ENCODE results near the gene WNT6.
"Not testable (repeated sequence)": the region's sequence is repeated elsewhere in the genome, so short reads cannot be mapped to it uniquely, and the experiment has no call there.

WNT6 gene

DNA sequence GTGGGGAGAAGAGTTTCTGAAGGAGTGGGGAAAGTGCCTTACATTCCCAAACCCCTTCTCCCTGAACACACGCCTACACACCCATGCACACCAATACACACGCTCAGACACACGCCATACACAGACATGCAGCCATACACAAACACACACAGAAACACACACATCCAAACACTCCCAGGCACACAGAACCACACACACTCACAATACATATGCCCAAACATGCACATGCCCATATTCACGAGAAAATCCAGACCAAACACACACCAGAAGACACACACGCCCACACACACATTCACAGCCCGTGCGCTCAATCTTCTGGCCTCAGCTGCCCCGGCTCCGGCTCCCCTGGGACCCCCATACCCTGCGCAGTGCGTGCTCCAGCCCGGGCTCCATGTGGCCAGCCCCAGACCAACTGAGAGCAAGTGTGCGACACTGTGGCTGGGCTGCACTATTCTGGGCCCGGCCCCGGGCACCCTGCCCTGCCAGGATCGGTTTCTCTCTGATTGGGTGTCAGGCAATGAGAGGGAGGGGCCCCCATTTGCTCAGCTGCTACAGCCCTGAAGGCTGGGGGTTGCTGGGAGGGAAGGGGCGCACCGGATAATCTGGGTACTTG, 28.1 kb upstream of the WNT6 start, which contains the start of gene PRKAG3:
Gene PRKAG3 (minus strand): TSS at position 426 of the 613 bp plus-strand sequence.
- DNase-seq: no peak

DNA sequence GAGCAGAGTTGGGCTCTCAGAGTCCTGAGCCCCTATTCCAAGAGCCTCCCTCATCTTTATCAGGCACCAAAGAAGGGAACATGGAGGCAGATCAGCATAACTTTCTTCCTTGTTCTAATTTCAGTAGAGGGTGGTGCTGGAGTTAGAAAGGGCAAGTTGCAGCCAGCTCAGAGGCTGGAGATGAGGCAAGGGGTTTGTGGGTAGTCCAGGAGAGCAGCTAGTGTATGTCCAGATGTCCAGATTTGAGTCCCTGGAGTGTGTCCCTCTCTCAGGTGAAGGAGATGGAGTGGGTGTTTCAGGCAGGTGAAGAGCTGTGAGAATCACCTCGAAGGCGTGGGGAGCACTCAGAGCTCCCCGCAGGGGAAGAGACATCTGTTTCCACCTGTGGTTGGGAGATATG, 27.5 kb upstream of the WNT6 start:
- no peak for DNase-seq

DNA sequence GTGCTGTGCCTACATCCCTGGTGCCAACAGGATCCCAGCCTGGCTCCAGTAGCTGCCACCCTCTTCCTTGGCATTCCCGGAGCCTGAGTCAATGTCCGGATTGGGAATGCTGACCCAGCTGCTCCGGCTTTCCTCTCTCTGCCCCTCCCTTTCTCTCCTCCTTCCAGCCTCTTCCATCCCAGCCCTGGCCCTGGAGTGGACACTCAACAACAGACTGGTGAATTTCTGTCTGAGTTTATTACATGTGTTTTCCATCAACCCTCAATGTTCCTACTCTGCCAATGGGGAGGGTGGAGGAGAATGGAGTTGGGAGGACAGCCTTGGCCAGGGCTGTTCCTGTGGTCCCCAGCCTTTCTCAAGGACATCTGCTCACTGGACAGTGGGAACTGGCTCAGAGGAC, 27.1 kb upstream of the WNT6 start:
- no peak for DNase-seq

DNA sequence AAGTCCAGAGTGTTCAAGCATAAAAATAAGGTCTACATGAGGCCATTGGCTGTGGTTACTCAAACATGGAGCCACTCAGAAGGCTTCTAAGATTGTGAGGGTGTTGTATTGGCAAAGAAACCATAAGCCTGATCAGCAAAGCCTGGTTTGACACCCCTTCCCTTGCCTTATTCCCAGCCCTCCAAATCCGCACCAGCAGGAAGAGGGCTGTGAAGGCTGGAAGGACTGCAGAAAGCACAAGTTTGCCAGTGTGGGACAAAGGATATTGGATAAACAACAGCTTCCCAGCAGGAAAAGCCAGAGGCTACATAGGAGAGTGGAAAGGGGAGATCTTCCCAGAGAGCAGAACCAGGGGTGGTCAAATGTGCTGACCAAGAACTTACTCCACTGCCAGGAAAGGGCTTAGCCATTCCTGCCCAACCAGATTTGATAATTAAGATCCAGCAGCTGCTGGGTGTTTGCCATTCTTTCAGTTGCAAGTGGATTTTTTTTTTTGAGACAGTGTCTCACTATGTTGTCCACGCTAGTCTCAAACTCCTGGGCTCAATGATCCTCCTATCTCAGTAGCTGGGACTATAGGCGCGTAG, 26.5 kb upstream of the WNT6 start:
- DNase-seq: no peak

DNA sequence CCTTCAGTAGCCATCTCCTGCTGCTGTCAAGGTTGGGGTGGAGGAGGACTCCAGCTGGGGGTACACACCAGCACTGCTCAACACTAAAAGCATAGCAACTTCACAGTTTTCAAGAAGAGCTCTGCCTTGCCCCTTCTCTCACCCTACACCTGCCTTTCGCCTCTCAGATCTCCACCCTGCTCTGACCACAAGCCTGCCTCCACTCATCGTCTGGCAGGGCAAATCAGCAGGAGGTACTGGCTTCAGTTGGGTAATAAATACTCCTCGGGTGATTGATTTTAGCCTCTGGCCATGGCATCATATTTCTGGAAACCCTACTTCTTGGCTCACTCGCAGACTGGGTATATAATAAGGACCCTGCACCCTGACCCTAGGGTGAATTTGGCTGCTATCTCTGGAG, 24.9 kb upstream of the WNT6 start:
- no peak for DNase-seq

DNA sequence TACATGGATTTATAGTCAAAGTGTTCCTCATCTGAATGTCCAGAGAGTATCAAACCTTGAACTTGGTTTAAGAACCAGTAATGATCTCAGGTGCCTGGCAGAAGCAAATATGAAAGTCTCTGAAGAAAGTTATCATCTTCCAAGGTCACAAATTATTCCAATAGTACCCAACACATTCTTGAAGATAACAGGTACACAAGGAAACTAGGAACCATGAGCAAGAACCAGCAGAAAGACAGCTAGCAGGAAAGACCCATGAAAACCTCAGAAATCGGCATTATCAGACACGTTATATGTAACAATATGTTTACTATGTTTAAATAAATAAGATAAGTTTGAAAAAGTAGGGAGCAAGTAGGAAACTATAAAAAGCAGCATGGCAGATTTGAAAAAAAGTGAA, 22.1 kb upstream of the WNT6 start:
- no peak for DNase-seq

DNA sequence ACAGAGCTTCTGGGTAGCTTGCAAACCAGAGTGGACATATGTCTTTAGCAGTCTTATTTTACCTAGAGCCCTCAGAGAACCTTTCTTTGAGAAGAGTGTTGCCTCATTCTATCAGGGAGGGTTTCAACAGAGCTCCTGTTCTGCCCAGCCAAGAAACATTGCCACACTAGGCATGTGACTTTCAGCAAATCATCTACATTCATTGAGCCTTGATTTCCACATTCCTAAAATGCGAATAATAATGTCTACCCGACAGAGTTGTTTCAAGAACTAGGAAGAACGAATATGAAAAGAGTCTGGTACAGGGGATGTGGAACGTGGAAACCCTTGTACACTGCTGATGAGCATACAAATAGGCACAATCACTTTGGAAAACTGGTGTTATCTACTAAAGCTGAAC, 20.2 kb upstream of the WNT6 start:
- no peak for DNase-seq

DNA sequence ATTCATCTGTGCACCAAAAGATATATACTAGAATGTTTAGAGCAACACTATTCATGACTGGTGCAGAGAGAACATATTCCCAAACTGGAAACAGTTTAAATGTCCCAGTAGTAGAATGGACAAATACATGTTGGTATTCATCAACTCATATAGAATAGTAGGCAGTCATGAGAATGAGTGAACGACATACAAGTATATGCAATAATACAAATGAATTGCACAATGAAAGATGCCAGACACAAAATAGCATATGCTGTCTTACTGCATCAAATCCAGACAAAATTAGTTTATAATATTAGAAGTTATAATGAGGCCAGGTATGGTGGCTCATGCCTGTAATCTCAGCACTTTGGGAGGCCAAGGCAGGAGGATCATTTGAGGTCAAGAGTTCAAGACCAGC, 19.7 kb upstream of the WNT6 start:
- no peak for DNase-seq

DNA sequence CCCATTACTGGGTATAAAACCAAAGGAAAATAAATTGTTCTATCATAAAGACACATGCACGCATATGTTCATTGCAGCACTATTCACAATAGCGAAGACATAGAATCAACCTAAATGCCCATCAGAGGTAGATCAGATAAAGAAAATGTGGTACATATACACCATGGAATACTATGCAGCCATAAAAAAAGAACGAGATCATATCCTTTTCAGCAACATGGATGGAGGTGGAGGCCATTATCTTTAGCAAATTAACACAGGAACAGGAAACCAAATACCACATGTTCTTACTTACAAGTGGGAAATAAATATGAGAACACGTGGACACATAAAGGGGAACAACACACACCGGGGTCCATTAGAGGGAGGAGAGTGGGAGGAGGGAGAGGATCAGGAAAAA, 15.3 kb upstream of the WNT6 start:
- not testable (repeated sequence) for DNase-seq

DNA sequence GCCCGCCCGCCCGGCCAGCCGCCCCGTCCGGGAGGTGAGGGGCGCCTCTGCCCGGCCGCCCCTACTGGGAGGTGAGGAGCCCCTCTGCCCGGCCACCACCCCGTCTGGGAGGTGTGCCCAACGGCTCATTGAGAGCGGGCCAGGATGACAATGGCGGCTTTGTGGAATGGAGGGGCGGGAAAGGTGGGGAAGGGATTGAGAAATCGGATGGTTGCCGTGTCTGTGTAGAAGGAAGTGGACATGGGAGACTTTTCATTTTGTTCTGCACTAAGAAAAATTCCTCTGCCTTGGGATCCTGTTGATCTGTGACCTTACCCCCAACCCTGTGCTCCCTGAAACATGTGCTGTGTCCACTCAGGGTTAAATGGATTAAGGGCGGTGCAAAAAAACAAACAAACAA, 12.6 kb upstream of the WNT6 start:
- DNase-seq: not testable (repeated sequence)

DNA sequence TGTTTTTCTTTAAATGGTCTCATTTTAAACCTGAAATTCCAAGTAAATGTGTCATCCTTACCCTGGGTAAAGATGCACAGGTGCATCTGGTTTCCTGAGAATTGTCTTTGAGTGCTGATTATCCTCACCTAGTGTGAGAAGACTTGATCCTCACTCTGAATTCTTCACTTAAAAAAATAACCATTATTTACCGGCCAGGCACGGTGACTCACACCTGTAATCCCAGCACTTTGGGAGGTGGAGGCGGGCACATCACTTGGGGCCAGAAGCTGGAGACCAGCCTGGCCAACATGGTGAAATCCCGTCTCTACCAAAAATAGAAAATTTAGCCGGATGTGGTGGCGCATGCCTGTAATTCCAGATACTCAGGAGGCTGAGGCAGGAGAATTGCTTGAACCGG, 9.9 kb upstream of the WNT6 start:
- DNase-seq: peak; percentile 13

DNA sequence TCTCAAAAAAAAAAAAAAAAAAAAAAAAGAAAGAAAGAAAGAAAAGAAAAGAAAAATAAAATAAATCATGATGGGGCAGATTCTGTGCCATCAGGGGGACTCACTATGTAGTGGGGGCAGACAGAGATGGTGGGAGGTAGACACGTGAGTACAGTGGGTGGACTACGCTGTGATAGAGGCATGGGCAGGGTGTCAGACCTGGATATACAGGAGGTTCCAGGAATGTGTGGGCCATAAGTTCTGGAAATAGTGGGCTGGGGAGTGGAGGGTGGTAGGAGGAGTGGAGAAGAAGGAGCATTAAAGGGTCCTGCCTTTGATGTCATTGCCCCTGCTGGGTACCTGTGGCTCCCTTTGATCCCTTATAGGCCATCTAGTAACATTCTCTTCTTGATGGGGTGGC, 8.8 kb upstream of the WNT6 start:
- DNase-seq: no peak

DNA sequence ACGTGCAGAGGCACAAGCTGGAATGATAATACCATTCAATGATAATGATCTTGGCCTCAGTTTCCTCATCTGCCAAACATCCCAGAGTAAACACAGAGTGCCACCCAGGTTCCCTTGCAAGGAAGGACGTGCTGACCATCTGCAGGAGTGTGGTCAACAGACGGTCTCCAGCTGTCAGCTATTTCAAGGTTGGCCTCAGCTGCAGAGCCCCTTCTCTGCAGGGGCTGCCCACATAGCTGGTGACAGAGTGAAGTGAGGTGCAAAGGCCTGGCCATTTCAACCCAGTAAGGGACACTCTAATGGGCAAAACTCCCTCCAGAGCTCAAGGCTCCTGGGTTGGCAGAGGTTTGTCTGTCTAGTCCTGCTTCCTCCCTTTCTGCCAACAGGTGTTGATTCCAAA, 8.3 kb upstream of the WNT6 start:
- DNase-seq: no peak

DNA sequence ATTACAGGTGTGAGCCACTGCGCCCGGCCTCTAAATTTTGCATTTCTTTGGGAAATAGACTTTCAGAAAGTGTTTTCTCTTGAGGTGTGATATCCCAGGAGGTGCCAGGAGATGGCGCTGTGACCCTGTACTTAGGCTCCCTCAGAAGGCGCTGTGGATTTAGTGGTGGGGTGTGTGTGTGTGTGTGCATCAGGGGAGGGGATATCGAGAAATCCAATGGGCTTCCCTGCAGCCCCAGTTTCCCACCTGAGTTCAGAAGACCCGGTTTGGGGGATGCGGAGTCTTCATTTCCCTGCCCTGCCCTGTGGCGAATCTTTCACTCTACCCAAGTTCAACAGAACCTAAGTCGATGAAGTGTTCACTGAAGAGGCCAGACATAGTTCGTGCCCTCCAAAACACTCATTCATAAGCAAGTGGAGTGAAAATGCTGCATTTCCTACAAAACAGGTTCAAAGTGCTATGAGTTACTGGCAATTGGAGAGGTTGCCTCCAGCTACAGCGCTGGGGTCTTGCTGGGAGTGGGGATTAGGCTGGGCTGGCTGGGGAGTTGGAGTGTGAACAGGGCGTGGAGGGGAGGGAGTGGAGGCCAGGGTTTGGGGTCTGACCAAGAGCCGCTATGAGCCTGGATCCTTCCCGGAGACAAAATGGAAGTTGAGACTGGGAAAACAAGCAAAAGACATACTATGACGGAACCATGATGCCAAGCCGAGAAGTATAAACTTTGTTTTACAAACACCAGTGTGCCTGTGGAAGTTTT, 6.5 kb upstream of the WNT6 start:
- DNase-seq: peak; percentile 72

DNA sequence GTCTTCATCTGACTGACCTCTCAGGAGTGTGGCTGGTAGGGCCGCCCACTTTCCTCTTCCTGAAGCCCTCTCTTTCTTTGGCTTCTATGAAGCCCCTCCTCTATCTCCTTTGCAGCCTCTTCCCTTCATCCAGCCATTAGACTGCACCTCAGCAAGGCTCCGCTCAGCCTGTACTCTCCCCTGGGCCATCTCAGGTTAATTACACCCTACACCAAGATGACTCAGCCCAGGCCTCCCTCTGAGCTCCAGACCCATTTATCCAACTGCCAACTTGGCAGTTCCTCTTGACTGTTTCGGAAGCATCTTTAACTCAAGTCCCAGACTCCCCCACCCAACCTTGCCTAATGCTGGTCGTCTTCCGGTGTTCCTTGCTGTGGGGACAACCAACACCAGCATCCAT, 5.8 kb upstream of the WNT6 start:
- DNase-seq: no peak

DNA sequence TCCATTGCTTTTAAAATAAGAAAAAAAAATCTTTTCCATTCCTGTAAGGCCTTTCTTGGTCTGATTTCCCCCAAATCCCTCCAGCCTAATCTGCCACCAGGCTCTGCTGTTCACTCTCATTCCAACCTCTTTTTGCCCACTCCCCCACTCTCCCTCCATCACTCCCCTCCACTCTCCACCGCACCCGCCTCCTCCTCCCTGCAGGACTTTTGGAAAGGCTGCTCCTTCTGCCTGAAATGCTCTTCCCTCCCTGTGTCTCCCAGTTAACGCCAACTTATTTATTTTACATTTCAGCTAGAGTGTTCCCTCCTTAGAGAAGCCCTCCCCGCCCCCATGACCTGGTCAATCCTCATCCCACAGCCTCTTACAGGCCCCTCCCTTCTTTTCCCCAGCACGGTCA, 4.7 kb upstream of the WNT6 start:
- DNase-seq: no peak

DNA sequence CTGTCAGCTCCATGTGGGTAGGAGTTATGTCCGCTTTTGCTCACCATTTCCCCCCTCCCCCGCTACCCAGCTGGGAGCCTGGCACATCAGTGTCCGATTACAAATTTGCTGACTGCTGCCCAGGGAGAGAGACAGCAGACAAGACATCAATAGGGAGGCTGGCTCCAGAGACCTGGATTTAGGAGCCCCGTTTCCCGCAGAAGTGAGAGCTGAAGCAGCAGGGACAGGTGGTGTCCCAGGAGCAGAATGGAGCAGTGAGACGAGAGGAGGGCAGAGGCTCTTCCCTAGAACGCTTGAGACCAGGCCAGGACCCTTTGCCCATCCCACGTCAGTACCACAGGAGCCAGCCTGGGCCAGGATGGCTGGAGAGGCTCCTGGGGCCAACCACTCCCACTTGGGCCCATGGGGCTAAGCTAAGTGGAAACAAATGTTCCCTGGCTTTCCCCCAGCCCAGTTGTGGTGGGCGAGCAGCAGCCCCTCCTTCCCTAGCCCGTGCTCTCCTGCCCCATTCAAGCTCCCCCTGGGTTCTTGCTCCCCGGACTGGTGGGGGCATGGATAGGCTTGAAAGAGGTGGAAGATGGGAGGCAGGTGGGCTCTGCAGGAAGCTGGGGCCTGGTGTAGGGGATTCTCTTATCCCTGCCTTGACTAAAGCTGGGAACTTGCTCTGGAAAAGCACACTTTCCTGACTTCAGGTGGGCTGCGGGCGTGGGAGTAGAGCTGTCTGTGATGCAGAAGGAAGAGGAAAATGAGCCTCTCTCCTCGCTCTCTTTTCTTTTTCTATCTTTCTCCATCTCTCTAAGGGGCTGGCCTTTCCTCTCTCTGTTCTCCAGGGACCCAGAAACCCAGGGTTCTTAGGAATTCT, 4.1 kb upstream of the WNT6 start:
- no peak for DNase-seq

DNA sequence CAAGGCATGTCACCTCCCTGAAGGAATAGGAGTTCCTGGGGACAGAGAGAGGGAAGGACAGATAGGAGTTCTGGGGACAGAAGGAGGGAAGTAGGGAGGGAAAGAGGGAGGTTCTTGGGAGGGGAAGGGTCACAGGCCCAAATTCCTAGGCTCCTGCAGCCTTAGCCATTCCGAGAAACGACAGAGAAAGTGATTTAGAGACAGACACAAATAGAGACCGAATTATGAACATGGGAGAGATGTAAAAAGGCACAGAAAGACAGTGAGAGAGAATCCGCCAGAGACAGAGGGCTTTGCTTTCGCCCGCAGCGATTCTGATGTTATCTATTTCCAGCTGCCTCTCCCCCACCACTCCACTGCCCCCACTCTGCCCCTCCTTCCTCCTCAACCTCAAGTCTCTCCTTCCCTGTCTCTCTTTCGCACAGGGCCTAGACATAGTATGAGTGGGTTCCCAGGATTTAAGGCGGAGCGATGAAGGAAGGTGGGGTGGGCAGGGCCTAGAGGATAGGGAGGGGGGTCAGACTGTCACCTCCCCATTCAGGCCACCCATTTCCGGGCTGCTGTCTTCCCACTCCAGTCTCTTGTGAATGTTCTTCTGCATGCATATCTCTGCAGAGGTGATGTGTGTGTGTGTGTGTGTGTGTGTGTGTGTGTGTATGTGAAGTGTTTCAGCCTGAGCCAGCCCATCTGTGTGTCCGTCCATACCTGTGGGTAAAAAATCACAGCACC, 3.3 kb upstream of the WNT6 start:
- no peak for DNase-seq

DNA sequence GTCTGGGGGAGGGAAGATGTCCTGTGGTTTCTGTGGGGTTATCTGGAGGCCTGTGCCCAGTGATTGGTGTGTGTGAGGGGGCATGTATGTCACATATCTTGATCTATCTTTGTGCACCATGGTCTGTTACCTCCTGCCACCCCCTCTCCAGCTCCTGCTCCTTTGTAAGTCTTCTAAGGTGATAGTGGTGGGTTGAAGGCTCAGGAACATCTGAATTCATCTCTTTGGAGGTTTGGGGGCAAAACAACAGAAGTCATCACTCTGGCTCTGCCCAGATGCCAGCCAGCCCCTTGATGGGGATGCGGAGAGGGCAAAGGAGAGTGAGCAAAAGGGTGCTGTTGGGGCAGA, 2.7 kb upstream of the WNT6 start:
- no peak for DNase-seq

DNA sequence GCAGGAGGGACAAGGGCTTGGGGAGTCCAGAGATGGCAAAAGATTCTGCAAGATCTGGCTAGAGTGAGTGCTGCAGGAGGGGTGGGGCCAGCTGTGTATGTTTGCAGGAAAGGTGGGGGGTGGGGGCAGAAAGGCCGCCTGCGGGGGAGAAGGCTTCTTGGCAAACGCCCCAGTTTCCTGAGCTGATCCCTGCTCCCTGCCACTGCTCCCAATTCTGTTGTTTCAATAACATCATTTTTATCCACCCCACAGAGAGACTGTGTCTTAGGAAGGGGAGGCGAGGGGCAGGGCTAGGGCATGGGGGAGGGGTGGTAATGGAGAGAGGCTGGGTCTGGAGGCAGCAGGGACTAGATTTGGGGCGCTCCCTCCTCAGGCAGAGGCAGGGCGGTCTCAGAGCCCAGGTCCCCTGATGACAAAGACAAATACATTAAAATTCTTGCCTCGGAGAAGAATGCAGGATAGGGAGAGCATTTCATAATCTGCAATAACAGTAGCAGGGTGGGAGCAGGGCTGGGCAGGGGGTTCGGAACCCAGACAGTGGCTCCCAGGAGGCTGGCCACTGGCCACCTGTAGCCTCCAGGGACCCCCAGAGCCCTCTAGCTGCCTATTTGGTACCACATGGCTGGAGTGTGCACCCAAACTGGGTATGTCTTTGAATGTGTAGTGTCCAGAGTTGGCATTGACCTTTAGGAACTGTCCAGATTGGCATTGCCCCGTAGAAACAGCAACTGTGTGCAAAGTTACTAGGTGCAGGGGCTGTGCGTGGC, 2.1 kb upstream of the WNT6 start:
- DNase-seq: no peak

DNA sequence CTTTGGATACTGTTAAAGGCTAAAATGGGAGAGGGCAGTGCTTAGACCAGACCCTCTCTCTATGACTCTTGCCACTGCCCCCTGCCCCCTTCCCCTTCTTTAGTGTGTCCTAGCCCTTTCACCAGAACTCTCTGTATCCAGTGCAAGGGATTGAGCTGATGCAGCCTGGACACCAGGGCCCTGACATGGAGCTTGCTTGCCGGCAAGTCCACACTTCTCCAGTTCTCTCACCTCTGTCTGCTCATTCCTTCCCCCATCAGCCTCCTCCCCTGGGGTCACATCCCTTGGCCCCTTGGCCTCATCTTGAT, 1.5 kb upstream of the WNT6 start:
- no peak for DNase-seq
